ENCODE measurements around the gene DLGAP4.

GRCh38 chr20:36377348-36378326 is 71.5 kb downstream of the DLGAP4 start:
- TF ChIP-seq POLR2A (IDR thresholded peaks at IDR 0.05) (no peak), CTCF (IDR thresholded peaks at IDR 0.05) (no peak), EP300 (IDR thresholded peaks at IDR 0.05; ENCODE audit: low read depth) (no peak)
